Stimulated activated CD4-positive, alpha-beta T cell treated with anti-CD3 and anti-CD28 coated beads, TNF-alpha, amount 100 ng/mL, for 24 hours (primary cell): ENCODE data around the gene MCUR1.
"Not testable (repeated sequence)": the region's sequence is repeated elsewhere in the genome, so short reads cannot be mapped to it uniquely, and the experiment has no call there.

Source experiments
- DNase-seq, 3 experiments: peaks; one replicate each; pipeline ENCODE4 v3.0.0-alpha.2; 2020; ENCODE audit warnings: low read depth in 3 of 3

MCUR1 gene, protein sequence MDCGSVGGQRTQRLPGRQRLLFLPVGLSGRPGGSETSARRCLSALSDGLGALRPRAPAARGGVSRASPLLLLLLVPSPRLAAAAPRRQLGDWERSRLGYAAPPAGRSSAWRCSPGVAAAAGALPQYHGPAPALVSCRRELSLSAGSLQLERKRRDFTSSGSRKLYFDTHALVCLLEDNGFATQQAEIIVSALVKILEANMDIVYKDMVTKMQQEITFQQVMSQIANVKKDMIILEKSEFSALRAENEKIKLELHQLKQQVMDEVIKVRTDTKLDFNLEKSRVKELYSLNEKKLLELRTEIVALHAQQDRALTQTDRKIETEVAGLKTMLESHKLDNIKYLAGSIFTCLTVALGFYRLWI

DNA sequence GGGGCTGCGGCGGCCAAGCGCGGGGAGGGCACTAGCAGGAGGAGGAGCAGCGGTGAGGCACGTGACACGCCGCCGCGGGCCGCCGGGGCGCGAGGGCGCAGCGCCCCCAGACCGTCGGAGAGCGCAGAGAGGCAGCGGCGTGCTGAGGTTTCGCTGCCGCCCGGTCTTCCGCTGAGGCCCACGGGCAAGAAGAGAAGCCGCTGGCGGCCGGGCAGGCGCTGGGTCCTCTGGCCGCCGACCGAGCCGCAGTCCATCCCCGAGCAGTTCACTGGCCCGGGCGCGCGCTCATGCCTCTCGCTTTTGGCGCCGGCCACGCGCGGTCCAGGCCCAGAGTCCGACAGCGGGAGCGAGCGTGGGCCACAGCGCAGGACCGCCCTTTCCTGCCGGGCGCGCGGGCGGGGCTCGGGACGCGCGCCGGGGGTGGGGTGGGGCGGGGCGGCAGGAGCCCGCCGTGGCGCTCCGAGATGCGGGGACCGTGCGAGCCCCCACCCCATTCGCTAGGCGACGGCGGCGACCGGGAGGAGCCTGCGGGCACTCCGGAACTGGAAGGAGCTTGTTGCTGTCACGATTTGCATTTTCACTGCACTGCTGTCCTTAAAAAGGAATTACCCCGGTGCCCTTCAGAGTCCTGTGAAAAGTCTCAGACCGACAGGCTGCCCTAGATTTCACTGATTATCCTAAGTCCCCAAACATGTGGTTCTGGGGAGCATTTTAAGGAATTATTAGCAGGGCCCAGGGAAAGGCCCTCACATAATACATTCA lies at the start of gene MCUR1:
MCUR1 (minus strand) TSS at position 382 of the 762 bp plus-strand sequence; CDS start at position 254, 128 bp downstream.
- peak; percentile 57 to 84 (median 67) for DNase-seq

DNA sequence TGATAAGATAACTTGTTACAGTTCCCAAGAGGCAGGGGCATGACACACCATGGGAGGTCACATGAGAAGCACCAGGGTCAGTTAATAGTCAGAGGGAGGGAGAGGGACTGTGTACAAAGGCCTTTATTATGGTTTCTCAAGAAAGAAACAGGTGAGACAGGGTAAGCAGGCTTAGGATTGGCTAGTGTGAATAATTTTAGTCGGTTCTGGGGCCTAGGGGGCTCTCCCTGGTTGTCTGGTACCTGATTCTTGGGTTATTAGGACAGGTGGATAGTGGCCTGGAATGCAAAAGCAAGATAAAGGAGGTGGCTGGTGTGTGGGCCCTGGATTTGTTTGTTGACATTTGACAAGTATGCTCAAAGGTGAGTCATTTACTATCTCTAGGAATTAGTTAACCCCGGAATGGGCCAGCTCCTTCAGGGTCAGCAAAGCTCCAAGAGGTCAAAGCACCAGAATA lies 49.4 kb upstream of the MCUR1 start:
- DNase-seq = no peak

DNA sequence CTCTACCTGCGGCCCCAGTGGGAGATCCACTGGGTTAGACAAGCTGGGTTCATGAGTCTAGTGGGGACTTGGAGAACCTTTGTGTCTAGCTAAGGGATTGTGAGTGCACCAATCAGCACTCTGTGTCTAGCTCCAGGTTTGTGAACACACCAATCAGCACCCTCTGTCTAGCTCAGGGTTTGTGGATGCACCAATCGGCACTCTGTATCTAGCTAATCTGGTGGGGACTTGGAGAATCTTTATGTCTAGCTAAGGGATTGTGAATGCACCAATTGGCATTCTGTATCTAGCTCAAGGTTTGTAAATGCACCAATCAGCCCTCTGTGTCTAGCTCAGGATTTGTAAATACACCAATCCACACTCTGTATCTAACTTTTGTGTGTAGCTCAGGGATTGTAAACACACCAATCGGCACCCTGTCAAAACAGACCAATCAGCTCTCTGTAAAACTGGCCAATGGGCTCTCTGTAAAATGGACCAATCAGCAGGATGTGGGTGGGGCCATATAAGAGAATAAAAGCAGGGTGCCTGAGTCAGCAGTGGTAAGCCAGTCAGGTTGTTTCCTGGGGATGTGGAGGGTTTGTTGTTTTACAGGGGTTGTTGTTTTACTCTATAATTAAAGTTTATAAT lies 46.3 kb upstream of the MCUR1 start:
- DNase-seq = not testable (repeated sequence)

DNA sequence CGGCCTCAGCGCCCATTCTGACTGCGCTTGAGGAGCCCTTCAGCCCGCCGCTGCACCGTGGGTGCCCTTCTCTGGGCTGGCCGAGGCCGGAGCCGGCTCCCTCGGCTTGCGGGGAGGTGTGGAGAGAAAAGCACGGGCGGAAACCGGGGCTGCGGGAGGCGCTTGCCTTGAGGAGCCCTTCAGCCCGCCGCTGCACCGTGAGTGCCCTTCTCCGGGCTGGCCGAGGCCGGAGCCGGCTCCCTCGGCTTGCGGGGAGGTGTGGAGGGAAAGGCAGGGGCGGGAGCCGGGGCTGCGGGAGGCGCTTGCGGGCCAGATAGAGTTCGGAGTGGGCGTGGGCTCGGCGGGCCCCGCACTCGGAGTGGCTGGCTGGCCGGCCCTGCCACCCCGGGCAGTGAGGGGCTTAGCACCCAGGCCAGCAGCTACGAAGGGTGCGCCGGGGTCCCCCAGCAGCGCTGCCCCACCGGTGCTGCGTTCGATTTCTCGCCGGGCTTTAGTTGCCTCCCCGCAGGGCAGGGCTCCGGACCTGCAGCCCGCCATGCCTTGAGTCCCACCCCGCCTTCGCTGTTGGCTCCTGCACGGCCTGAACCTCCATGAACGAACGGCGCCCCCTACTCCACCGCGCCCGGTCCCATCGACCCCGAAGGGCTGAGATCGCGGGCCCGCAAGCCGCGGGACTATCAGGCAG lies 45.7 kb upstream of the MCUR1 start:
- DNase-seq = no peak

DNA sequence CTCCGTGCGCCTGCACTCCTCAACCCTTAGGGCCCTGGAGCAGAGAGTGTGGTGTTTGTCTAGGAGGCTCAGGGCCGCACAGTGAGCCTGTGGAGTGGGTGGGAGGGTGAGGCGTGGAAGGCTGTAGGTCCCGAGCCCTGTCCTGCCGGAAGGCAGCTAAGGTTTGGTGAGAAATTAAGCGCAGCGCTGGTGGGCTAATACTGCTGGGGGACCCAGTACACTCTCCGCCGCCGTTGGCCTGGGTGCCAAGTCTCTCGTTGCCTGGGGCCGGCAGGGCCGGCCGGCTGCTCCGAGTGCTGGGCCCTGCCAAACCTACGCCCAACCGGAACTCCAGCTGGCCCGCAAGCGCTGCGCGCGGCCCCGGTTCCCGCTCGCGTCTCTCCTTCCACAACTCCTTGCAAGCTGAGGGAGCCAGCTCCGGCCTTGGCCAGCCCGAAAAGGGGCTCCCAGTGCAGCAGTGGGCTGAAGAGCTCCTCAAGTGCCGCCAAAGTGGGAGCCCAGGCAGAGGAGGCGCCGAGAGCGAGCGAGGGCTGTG lies 40.4 kb upstream of the MCUR1 start:
- no peak for DNase-seq

DNA sequence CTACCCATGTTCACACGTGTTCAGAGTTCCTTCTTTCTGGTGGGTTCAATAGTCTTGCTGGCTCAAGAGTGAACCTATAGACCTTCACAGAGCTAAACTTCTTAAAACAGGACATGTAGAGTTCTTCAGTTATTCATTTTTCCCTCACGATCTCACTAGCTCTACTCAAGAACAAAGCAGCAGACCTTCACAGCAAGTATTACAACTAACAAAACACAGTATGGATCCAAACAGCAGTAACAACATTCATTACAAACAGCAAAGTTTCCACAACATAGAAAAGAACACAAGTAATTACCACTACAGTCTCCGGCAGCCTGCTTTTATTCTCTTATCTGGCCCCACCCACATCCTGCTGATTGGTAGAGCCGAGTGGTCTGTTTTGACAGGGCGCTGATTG lies 39.5 kb upstream of the MCUR1 start:
- no peak for DNase-seq

DNA sequence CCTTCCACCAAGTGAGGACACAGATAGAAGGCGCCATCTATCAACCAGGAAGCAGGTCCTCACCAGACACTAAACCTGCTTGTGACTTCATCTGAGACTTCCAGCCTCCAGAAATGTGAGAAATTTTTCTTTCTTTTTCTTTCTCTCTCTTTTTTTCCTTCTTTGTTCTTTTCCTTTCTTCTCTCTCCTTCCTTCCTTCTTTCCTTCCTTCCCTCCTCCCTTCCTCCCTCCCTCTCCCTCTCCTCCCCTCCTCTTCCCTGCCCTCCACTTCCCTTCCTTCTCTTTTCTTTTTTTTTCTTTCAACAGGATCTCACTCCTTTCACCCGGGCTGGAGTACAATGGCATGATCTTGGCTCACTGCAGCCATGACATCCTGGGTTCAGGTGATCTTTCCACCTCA lies 37.4 kb upstream of the MCUR1 start:
- no peak for DNase-seq

DNA sequence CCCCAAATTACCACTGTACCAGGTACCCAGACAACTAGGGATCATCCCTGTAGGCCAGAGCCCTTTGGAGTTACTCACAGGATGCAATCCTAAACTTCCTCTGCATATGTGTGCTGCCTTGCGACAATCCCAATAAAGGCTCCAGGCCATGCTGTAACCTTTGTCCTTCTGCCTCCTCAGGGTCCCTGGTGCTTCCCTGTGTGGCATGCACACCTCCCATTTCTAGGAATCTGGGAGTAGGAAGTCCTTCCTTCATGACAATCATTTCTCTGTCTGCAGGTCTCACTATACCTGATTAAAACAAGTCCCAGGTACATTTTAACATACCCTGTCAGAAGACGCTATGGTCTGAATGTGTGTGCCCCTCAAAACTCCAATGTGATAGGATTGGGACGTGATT lies 37.0 kb upstream of the MCUR1 start:
- DNase-seq = no peak

DNA sequence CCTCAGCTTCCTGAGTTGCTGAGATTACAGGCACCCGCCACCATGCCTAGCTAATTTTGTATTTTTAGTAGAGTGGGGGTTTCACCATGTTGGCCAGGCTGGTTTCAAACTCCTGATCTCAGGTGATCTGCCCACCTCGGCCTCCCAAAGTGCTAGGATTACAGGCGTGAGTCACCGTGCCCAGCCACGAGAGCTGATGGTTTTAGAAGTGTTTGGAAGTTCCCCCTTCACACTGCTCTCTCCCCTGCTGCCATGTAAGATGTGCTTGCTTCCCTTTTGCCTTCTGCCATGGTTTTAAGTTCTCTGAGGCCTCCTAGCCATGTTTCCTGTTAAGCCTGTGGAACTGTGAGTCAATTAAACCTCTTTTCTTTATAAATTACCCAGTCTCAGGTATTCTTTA lies 36.3 kb upstream of the MCUR1 start:
- not testable (repeated sequence) for DNase-seq

DNA sequence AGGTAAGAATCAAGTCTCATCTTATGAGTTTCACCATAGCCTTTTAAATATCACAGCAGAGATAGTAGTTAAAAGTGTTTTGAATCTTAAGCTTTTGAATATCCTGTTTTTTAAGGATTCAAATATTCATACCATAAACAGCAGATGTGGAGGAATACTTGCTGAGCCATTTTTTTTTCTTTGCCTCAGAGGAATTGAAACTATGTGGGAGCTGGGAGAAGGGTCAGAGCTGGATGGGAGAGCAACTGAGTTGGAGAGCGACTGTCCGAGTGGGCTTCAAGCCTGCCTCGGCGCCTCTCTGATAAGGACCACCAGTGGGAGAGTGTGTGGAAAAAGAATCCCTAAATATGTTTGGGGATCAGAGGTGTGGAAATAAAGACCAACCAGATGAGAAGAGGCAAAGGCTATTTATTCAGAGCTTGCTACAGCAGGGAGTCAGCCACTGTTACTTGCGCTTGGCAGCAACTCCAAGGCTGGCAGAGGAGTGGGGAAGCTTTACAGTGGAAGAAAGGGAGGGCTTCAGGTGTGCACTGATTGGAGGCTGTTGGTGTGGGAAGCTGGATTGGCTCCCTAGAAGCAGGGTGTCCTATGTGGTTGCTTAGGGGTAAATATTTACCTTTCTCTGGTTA lies 34.3 kb upstream of the MCUR1 start:
- DNase-seq = no peak

DNA sequence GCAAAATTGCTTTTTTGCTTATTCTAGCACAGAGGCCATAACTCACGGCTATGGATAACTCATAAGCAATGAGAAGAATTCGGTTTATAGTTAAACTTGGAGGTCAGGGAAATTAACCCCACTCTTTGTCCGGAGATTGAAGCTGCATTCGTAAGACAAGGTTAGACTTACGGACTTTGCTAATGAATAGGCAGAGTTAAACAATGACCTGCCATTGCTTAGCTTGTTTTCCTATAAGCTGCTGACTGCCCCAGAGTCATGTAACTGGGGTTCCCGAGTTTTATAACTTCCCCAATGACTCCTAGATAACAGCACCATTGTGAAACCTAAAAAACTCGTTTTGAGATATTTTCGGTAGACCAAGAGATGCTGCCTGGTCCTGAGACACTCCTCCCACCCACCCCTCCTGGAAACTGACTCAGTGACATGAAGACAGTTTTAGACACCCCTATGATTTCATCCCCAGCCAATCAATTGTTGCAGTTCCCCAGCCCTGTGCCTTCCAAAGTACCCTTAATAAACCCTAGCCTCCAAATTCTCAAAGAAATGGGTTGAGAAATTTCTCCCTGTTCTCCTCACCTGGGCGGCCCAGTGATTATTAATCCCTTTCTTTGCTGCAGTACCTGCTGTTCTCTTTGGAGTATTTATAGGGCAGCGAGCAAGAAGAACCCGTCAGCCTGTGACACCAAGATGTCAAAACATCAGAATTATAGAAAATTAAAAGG lies 33.1 kb upstream of the MCUR1 start:
- DNase-seq = no peak

DNA sequence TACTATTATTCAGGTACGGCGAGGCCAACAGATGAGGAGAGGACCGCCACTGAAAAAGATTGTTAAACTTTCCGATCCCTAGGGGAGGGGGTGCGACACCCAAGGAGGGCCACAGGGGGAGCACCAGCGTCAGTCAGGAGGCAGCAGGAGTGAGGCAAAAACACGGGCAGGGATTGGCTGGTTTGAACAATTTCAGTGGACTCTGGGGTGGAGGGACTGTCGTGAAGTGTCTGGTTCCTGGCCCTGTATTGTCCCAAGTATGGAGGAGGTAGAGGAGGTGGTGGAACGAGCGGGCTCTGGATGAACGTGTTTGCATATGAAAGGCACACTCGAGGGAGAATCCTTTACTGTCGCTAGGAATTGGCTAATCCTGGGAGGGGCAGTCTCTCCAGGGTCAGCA lies 32.5 kb upstream of the MCUR1 start:
- no peak for DNase-seq

DNA sequence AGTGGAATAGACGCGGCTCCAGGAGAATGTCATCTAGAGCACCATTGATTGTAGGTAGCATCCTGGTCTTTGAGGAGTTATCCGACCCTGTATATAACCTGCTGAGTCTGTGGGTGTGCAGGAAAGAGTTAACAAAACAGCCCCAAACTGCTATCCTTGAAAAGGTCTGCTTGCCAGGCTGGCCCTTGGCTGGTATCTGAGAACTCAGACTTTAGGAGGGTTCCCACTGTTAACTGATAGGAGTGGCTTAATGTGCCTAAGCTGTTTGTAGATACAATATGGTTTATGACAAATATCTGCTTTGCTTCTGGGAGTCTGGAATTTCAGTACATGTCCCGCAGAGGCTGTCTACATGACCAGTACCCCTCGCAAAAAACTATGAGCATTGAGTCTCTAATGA lies 27.6 kb upstream of the MCUR1 start:
- no peak for DNase-seq

DNA sequence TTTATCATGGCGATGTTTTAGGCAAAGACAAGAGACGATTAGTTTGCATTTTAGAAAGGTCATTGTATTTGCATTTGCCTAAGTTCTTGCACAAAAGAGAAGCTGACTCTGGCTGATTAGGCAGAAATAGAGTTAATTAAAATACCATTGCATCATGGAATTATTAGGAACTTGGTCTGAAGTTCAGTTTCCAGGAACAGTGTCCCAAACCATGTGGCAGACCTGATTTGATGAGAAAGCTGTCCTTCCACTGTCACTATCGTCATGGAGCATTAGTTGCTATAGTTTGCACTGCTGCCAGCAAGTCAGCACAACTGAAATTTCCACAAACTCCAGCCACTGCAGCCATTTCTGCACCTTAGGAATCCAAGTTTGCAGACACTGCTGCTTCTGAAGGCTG lies 24.3 kb upstream of the MCUR1 start:
- no peak for DNase-seq

DNA sequence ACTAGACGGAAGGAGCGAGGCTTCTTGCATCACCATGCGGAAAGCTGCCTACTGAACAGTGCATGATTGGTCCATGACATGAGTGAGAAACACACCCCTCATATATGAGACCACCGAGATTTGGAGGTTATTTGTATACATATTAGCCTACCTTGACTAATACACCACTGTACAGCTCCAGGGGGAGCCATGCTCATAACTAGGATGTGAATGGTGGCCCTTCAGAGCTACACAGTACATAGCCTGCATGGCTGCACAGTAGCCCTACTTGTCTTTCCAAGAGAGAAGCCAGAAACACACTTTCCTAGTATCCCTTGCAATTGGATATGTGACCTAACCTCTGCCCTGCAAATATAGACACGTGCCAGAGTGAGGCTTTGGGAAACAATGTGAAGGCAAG lies 21.8 kb upstream of the MCUR1 start:
- no peak for DNase-seq

DNA sequence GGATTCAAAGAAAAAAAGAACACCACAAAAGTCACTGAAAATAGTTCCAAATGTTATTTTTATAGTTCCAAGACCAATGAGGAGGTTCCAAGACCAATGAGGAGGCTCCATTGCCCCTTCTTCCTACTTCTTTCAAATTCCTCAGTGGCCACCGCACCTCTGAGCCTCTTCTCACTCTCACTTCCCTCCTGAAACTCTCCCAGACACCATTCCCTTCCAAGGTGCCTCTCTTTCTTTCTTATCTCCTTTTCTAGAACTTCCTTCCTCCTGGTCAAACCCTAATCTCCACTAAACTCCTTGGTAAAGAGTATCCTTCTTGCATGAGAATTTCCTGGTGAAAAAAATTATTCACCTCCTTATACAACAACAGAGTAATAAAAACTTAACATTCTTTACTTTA lies 20.4 kb upstream of the MCUR1 start:
- DNase-seq = no peak

DNA sequence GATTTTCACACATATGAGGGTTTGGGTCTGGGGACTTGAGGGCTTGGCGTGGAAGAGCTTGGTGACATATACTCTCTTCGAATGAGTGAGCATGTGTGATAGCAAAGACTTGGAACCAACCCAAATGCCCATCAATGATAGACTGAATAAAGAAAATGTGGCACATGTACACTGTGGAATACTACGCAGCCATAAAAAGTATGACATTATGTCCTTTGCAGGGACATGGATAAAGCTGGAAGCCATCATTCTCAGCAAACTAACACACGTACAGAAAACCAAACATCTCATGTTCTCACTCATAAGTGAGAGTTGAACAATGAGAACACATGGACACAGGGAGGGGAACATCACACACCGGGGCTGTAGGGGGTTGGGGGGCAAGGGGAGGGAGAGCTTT lies 19.7 kb upstream of the MCUR1 start:
- not testable (repeated sequence) for DNase-seq

DNA sequence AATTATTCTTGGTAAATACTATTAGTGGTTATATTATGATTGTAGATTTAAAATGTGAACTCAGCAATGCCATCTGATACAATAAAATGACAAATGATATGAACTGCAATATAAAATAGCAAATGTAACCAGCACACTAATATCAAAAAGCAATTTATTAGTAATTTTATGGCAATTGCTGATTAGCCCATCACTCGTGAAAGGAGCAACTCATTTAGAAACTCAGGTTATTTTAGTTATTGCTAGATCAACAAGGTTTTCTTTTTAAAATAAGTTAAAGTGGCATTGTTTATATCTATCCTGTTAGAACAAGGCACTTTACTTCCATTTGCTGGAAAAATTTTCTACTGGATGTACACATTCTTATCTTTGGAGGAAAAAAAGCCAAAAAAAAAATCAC lies 18.4 kb upstream of the MCUR1 start:
- DNase-seq = no peak

DNA sequence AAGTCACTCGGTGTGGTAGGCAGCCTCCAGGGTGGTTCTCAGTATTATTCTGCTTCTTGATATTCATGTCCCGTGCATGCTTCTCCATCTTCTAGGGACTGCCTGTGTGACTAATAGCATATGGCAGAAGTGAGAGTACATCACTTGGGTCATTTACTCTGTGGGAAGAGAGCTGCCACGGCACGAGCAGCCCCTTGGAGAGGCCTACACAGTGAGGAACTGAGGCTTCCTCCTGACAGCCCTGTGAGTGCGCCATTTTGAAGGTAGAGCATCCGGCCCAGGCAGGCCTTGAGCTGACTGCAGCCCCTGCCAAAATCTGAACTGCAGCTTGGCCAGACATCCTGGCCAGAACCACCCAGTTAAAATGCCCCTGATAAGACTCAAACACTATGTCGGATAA lies 17.3 kb upstream of the MCUR1 start:
- no peak for DNase-seq

DNA sequence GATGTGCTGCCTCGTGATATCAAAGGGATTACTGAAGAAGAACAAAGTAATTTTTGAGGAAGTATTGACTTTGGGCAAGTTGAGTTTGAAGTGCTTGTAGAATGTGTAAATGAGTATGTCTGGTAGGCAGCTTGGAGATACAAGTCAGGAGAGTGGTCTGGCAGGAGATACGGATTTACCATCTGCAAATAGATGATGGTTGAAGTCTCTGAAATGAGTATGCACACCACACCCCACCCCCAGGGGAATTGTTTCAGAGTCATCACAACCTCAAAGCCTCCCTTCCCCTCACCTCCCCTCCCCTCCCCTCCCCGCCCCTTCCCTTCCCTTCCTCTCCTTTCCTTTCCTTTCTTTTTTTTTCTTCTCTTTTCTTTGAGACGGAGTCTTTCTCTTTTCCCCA lies 16.4 kb upstream of the MCUR1 start:
- DNase-seq = no peak

DNA sequence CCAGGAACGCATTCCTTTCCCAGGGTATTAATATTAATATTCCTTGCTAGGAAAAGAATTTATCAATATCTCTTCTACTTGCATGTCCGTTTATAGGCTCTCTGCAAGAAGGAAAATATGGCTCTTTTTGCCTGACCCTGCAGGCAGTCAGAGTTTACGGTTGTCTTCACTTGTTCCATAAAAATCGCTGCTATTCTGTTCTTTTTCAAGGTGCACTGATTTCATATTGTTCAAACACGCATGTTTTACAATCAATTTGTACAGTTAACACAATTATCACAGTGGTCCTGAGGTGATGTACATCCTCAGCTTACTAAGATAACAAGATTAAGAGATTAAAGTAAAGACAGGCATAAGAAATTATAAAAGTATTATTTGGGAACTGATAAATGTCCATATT lies 15.1 kb upstream of the MCUR1 start:
- DNase-seq = not testable (repeated sequence)
